HepG2 (cell line): ENCODE results near the gene HMMR. TPM values are rescaled to one million over a fixed set of nuclear protein-coding genes. Genes with fewer than 3 reads are reported as not detected.

Experiments used
- FOXK1 ChIP-seq: sonication (generic); formaldehyde crosslinking; IDR thresholded peaks from 2 replicates; pipeline ENCODE4 v1.4.0; 2020; ENCODE audit warnings: low read depth, missing genetic modification reagents, borderline replicate concordance
- HCFC1 ChIP-seq: fragments of 150-350 bp; IDR thresholded peaks from 2 replicates; pipeline ENCODE4 v1.6.1; 2014; ENCODE audit warnings: low read depth, low read length
- KAT2B ChIP-seq: fragments of 150-350 bp; IDR thresholded peaks from 2 replicates; pipeline ENCODE4 v1.6.1; 2014; ENCODE audit warnings: low read depth, low read length, borderline replicate concordance
- KDM3A ChIP-seq: IDR thresholded peaks from 2 replicates; pipeline ENCODE4 v1.6.1; 2018; ENCODE audit warnings: low read depth, missing compliant biosample characterization
- MLLT10 ChIP-seq: sonication (generic); formaldehyde crosslinking; IDR thresholded peaks from 2 replicates; pipeline ENCODE4 v1.4.0; 2020; ENCODE audit warnings: missing genetic modification reagents
- MYNN ChIP-seq: sonication (generic); formaldehyde crosslinking; IDR thresholded peaks from 2 replicates; pipeline ENCODE4 v1.4.0; 2020; ENCODE audit warnings: mild to moderate bottlenecking, low read depth, missing genetic modification reagents
- NCOA5 ChIP-seq: sonication (generic); formaldehyde crosslinking; IDR thresholded peaks from 2 replicates; pipeline ENCODE4 v1.4.0; 2020; ENCODE audit warnings: missing genetic modification reagents
- SNAPC2 ChIP-seq: sonication (generic); formaldehyde crosslinking; IDR thresholded peaks from 2 replicates; pipeline ENCODE4 v1.8.1; 2022; ENCODE audit warnings: mild to moderate bottlenecking, missing genetic modification reagents
- YEATS2 ChIP-seq: sonication (generic); formaldehyde crosslinking; IDR thresholded peaks from 2 replicates; pipeline ENCODE4 v1.4.0; 2020; ENCODE audit warnings: missing genetic modification reagents, borderline replicate concordance
- ZBTB21 ChIP-seq: sonication (generic); formaldehyde crosslinking; IDR thresholded peaks from 2 replicates; pipeline ENCODE4 v1.4.0; 2020; ENCODE audit warnings: missing genetic modification reagents
- ZKSCAN5 ChIP-seq: sonication (generic); formaldehyde crosslinking; IDR thresholded peaks from 2 replicates; pipeline ENCODE4 v1.5.1; 2020; ENCODE audit warnings: mild to moderate bottlenecking, missing genetic modification reagents
- ZNF331 ChIP-seq: sonication (generic); formaldehyde crosslinking; IDR thresholded peaks from 2 replicates; pipeline ENCODE4 v1.4.0; 2020; ENCODE audit warnings: missing genetic modification reagents
- ZNF343 ChIP-seq: sonication (generic); formaldehyde crosslinking; IDR thresholded peaks from 2 replicates; pipeline ENCODE4 v1.4.0; 2020; ENCODE audit warnings: mild to moderate bottlenecking, missing genetic modification reagents
- ZNF616 ChIP-seq: sonication (generic); formaldehyde crosslinking; IDR thresholded peaks from 2 replicates; pipeline ENCODE4 v1.5.0; 2020; ENCODE audit warnings: low read depth, mild to moderate bottlenecking, missing genetic modification reagents
- polyA plus RNA-seq, 8 experiments: library from polyadenylated mRNA; depleted of rRNA in 3 of 8; stranded (reverse) in 7 of 8; unstranded in 1 of 8; fragments of >200 nt; fragmentation: Illumina TruSeq in 4 of 8; extraction: Trizol in 4 of 8; gene quantifications; 2 replicates each; pipeline versions ENCODE4 v1.2.1 to v1.2.3, GENCODE V29; 2011 to 2016; ENCODE audit warnings: low read depth in 4 of 8, missing spikeins in 1 of 8, mixed read lengths in 1 of 8; ENCODE audit not compliant: insufficient read depth in 1 of 8
- total RNA-seq, 5 experiments: library from RNA; depleted of rRNA; stranded (reverse); fragments of >200 nt; fragmentation: Illumina TruSeq; extraction: Trizol; gene quantifications; 2 replicates each; pipeline ENCODE4 v1.2.3, GENCODE V29; 2016; ENCODE audit warnings: low read depth in 1 of 5
- TF ChIP-seq, protein P1 (sequence below): sonication (generic); formaldehyde crosslinking; IDR thresholded peaks from 2 replicates; pipeline ENCODE4 v1.8.1; 2023; ENCODE audit warnings: mild to moderate bottlenecking, inconsistent platforms, moderate library complexity, missing genetic modification reagents, borderline replicate concordance
- TF ChIP-seq, protein P2 (sequence below), 2 experiments: IDR thresholded peaks; 2 replicates each; pipeline ENCODE4 v1.6.1; 2011 to 2012; ENCODE audit warnings: low read length in 2 of 2, borderline replicate concordance in 1 of 2, low read depth in 1 of 2, mild to moderate bottlenecking in 1 of 2, moderate library complexity in 1 of 2
- TF ChIP-seq, protein P3 (sequence below): sonication (generic); formaldehyde crosslinking; IDR thresholded peaks from 2 replicates; pipeline ENCODE4 v1.4.0; 2020; ENCODE audit warnings: missing genetic modification reagents; ENCODE audit errors: not compliant biosample characterization
- TF ChIP-seq, protein P4 (sequence below): sonication (generic); formaldehyde crosslinking; IDR thresholded peaks from 2 replicates; pipeline ENCODE4 v1.9.0; 2021; ENCODE audit warnings: missing genetic modification reagents, borderline replicate concordance

HMMR gene
- total and polyA plus RNA-seq, 2 of the 13 experiments (the other 11 are each of a cell fraction or from before 2014, with no cell fraction given): 8.5 to 48.3 TPM

DNA sequence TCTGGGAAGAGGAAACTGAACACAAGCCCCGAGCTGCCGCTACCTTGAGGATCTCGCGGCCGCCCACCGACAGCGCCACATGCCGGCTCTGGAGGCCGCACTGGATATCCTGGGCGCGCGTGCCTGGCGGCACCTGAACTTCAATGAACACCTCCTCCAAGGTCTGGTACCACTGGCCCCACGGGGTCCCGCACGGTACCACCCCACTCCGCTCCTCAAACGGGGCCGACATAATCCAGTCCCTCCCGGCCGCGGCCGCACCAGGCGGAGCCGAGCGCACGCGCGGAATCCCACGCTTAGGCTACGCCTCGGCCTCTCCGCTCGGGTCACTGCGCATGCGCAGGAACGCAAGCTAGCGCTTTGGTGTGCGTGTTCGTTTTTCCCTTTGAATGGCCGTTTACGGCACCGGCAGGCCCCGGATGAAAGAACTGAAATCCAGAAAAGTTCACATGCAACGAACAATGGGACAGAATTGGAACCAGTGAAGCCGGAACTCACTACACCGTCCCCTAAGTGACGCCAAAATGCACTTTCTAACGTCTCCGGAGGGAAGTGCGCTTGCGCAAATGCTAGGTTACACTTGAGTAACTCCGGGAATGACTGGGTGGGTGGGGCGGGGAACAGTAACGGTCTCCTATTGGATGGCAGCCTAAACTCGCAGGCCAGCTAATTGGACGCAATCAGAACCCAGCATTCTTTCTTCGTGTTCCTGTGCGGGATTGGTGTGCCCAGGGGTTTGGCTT lies 442 bp upstream of the HMMR start, which contains the start of gene NUDCD2 (continued):
- TF ChIP-seq FOXK1 (CRISPR knock-in tag) (no peak), NCOA5 (CRISPR knock-in tag) (no peak), ZBTB21 (CRISPR knock-in tag) (peak; percentile 95), ZNF343 (CRISPR knock-in tag) (no peak), ZNF616 (CRISPR knock-in tag) (no peak), ZNF331 (CRISPR knock-in tag) (peak; percentile 73; the same call in 1 of the 2 replicates), ZKSCAN5 (CRISPR knock-in tag) (0 out of 2 replicates have a peak, but pooled peaks have one; percentile 15), MLLT10 (no peak), SNAPC2 (CRISPR knock-in tag) (peak; percentile 95; the same call in 1 of the 2 replicates), MYNN (CRISPR knock-in tag) (peak; percentile 82; the same call in 1 of the 2 replicates), YEATS2 (CRISPR knock-in tag) (peak; percentile 77; the same call in 1 of the 2 replicates), KAT2B (no peak), KDM3A (CRISPR knock-in tag) (0 out of 2 replicates have a peak, but pooled peaks have one; percentile 26), HCFC1 (no peak)
- TF ChIP-seq, protein P1, sequence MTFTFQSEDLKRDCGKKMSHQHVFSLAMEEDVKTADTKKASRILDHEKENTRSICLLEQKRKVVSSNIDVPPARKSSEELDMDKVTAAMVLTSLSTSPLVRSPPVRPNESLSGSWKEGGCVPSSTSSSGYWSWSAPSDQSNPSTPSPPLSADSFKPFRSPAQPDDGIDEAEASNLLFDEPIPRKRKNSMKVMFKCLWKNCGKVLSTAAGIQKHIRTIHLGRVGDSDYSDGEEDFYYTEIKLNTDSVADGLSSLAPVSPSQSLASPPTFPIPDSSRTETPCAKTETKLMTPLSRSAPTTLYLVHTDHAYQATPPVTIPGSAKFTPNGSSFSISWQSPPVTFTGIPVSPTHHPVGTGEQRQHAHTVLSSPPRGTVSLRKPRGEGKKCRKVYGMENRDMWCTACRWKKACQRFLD (CRISPR knock-in tag): peak; percentile 92; the same call in 1 of the 2 replicates
- TF ChIP-seq, protein P2, sequence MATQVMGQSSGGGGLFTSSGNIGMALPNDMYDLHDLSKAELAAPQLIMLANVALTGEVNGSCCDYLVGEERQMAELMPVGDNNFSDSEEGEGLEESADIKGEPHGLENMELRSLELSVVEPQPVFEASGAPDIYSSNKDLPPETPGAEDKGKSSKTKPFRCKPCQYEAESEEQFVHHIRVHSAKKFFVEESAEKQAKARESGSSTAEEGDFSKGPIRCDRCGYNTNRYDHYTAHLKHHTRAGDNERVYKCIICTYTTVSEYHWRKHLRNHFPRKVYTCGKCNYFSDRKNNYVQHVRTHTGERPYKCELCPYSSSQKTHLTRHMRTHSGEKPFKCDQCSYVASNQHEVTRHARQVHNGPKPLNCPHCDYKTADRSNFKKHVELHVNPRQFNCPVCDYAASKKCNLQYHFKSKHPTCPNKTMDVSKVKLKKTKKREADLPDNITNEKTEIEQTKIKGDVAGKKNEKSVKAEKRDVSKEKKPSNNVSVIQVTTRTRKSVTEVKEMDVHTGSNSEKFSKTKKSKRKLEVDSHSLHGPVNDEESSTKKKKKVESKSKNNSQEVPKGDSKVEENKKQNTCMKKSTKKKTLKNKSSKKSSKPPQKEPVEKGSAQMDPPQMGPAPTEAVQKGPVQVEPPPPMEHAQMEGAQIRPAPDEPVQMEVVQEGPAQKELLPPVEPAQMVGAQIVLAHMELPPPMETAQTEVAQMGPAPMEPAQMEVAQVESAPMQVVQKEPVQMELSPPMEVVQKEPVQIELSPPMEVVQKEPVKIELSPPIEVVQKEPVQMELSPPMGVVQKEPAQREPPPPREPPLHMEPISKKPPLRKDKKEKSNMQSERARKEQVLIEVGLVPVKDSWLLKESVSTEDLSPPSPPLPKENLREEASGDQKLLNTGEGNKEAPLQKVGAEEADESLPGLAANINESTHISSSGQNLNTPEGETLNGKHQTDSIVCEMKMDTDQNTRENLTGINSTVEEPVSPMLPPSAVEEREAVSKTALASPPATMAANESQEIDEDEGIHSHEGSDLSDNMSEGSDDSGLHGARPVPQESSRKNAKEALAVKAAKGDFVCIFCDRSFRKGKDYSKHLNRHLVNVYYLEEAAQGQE (IDR thresholded peaks at IDR 0.05; ENCODE audit: borderline replicate concordance in 1 of 2, low read depth in 1 of 2, low read length in 2 of 2): peak in 1 of 2 experiments; percentile 41; a peak in 1 of 4 replicates
- TF ChIP-seq, protein P3, sequence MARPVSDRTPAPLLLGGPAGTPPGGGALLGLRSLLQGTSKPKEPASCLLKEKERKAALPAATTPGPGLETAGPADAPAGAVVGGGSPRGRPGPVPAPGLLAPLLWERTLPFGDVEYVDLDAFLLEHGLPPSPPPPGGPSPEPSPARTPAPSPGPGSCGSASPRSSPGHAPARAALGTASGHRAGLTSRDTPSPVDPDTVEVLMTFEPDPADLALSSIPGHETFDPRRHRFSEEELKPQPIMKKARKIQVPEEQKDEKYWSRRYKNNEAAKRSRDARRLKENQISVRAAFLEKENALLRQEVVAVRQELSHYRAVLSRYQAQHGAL (CRISPR knock-in tag): peak; percentile 39
- TF ChIP-seq, protein P4, sequence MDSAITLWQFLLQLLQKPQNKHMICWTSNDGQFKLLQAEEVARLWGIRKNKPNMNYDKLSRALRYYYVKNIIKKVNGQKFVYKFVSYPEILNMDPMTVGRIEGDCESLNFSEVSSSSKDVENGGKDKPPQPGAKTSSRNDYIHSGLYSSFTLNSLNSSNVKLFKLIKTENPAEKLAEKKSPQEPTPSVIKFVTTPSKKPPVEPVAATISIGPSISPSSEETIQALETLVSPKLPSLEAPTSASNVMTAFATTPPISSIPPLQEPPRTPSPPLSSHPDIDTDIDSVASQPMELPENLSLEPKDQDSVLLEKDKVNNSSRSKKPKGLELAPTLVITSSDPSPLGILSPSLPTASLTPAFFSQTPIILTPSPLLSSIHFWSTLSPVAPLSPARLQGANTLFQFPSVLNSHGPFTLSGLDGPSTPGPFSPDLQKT (CRISPR knock-in tag): no peak
